NCI-H460 (cell line): ENCODE data around the gene RRAS2. TPM values are rescaled to one million over a fixed set of nuclear protein-coding genes. Genes with fewer than 3 reads are reported as not detected.
"Not testable (repeated sequence)": the region's sequence is repeated elsewhere in the genome, so short reads cannot be mapped to it uniquely, and the experiment has no call there.

Experiments used
- DNase-seq: peaks from one replicate; pipeline ENCODE4 v3.0.0-alpha.2; 2016; ENCODE audit warnings: low read depth; ENCODE audit errors: extremely low read depth
- total RNA-seq: library from RNA; depleted of rRNA; stranded (reverse); fragments of >200 nt; shearing (Covaris generic); gene quantifications from 2 replicates; pipeline ENCODE4 v1.2.3, GENCODE V29; 2014

The RRAS2 gene
- total RNA-seq, 1 experiment from 2014 or later, result 42.1 TPM

DNA sequence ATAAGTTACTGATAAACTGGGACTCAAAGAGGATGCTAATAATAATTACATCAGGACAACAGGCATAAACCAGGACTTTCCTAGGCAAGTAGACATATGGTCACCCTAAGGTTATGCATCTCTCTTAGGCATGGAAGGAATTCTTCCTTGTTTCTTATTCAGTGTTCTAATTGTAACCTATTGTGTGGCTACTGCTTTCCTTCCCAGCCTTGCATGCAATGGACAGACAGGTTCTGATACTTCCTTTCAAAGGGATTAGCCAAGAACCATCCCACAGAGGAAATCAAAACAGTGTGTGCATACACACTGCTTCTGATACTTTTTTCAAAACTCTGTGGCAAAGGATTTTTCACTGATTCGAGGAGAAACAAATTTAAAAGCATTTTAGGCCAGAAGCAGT, 48.3 kb downstream of the RRAS2 start:
- no peak for DNase-seq

DNA sequence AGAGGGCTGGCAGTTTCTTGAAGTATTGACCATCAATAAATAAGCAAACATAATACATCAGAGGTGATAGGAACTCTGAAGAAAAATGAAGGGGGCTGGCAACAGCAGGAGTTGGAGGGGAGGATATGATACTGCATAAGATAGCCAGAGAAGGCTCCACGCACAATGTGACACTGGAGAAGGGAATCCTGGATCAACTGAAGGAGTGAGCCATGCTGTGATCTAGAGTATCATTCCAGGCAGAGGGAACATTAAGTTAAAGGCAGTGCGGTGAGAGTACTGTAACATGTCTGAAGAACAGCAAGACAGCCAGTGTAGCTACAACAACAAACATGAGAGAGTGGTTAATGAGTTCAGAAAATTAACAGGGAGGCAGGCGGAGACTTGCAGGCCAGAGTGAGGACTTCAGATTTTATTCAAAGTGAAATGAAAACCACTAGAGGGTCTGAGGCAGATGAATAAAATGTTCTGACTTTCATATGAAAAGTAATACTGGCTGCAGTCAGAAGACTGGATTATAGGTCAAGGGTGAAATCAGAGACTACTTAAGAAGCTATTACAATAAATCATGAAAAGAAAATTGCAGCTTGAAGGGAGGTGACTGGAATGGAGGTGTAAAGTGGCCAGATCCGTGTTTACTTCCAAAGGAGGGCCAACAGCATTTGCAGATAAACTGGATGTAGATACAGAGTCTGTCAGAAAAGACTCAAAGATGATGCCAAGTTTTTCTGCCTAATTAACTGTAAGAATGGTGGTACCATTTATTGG, 49.4 kb downstream of the RRAS2 start:
- DNase-seq, result no peak

DNA sequence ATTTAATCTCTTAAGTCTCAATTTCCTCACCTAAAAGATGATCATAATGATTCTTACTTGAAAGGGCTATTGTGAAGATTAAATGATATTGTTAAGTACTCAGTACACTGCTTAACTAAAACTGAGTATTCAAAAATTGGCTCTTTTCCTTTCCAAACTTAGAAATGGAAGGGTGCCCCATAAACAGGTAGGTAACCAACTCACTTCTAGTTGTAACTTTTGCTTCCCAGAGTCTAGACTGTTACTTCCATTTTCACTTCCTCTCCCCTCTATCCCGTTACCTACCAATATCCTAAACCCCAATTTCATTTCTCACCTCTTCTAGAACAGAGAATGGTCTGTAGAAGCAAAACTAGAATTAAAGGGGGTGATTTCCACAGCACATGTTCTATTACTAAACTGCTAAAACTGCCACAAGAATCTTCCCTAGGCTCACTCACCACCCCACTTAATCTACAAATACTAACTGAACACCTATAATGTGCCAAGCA, 50.0 kb downstream of the RRAS2 start:
- no peak for DNase-seq

DNA sequence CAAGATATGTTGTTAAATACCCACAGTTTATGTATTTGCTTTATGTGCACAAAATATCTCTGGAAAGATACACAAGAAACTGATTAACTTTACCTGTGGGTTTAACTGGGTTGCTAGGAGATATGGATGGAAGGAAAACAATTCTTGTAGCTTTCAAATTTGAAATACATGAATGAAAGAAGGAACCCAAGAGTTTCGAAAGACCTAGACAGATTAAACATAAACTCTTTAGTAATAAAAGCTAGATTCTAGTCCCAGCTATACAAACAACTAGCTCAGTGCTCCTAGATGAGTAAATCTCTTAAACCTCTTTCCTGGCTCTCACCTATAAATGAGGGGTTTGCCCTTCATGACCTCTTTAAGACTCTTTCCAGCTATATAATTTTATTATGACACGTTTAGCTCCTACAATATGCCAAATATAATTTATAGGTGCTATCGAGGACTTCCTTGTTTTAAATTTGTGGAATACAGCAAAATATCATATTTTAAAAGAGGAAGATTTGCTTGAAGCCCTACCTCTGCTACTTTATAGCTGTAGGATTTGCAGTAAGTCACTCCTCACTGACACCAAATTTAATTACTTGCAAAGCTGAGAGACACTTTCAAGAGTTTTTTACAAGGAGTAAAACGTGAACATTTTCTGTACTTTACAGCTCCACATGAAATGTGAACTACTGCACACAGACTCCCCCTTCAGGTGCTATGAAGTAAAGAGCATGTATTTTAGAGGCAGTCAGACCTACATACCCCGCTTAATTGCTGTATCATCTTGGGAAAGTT, 50.7 kb downstream of the RRAS2 start:
- DNase-seq, result peak; percentile 31

GRCh38 chr11:14306481-14306880, 52.5 kb downstream of the RRAS2 start:
- DNase-seq, result no peak

GRCh38 chr11:14305649-14306048, 53.3 kb downstream of the RRAS2 start:
- no peak for DNase-seq

DNA sequence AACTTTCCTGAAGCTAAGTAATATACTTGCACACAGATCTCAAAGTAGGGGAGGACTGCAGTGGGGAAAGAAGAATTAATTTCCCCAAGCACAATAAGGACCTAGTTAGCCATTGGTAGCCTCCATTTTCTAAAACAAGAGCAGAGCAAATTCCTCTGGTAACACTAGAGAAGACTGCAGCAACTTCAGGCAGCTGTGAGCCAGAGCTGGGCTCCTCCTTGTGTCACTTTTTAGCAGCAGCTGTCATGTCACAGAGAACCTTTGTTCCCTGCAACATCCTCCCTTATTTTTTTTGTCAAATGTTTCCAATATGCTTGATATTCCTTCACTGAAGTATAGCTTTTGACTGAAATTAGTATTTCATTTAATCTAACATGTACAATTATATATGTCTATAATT, 54.4 kb downstream of the RRAS2 start:
- no peak for DNase-seq

DNA sequence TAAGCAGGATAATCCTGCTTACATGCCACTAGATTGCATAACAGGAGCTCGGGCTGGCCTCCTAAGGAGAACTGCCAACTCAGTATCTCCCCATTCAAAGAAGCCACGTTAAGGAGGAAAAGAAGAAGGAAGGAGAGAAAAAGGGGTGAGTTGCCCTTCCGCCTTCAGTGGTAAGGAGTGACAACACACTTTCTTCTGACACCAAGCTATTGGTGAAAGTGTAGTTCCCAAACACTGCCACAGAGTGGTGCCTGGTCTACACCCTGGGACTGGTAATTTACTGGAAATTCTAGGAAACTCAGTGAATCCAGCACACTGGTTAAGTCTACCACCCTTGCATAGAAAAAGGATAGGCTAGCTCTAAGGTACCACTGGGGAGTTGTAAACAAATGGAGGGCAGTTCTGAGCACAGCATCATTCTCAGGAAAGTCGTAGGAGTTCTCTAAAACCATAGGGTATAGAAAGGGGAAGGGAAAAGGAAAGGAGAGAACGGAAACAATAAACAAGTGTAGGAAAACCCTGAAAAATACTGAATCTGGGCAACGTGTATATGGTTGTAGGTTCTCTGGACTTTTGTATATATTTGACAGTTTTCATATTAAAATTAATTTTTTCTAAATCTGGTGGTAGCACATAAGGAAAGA, 58.2 kb downstream of the RRAS2 start:
- peak; percentile 52 for DNase-seq

GRCh38 chr11:14299921-14300320, 59.1 kb downstream of the RRAS2 start:
- DNase-seq, result no peak

DNA sequence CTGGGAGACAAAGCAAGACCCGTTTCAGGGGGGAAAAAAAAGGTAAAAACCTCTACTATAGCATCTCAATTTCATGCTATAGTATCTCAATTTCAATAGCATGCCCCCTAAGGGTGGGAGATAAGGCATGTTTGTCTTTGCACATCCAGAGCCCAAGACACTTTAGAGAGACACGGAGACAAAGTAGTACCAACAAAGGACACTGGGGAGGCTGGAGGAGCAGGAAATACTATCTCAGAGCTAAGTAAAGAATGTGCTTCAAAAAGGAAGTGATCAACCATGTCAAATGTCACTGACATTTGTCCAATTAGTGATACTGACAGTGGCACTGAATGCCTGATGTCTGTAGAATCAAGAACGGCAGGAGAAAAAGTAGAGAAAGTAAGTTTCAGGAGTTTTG, 68.6 kb downstream of the RRAS2 start:
- no peak for DNase-seq

DNA sequence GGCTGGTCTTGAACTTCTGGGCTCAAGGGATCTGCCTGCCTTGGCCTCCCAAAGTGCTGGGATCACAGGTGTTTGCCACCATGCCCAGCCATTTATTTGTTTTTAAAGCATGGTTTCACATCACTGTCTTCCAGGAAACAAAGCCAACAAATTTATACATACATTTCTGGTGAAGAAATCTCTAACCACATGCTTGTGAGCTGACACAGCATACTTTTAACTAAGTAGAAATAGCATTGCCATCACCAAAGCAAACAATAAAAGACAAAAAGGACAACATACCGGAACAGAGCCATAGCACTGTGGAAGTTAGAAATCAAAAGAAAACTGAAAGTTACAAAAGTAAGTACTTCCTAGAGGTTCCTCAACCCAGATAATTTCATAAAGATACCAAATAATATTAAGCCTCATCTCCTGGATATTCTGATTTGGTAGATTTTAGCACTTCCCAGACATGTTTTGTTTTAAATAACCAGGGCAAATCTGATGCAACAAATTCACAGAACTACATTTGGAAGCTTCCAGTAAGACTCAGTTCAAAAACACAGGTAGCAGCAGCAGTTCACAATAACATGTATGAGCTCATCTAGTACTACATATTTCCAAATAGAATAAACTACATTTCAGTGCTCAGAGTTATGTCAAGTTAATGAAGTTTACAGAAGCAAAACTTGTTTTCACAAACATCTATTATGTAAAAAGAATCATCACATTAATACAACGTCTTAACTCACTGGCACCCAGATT, 70.6 kb downstream of the RRAS2 start:
- no peak for DNase-seq

DNA sequence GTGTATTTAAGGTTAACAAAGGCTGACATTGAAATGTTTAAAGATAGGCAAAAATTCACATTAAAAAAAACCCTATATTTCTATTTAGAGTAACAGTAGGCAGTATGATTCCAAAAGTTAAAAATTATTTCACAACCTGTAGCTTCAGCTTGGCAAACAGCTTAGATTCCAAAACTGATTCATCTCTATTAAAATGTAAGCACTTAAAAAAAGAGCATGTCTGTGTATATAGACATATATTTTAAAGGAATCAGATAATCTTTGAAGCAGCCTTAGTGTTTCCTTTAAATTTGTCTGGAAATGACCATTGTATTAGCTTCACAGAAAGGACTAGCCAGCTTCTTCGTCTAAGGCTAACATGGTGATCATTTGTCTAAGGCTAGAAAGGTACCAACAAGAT, 80.1 kb downstream of the RRAS2 start:
- not testable (repeated sequence) for DNase-seq

GRCh38 chr11:14275076-14275475, 83.9 kb downstream of the RRAS2 start:
- no peak for DNase-seq

DNA sequence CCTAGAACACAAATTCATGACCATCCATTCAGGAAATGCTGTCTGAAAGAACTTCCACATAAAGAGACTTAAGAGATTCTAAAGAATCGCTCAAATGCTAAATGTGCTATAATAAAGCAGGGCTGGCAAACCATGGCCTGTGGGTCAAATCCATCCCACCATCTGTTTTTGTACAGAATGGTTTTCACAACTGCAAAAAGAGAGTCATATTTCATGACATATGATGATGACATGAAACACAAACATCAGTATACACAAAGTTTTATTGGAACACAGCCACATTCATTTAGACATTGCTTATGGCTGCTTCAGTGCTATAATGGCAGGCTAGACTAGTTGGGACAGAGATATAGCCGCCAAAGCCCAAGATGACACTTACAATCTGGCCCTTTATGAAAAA, 85.1 kb downstream of the RRAS2 start:
- no peak for DNase-seq

DNA sequence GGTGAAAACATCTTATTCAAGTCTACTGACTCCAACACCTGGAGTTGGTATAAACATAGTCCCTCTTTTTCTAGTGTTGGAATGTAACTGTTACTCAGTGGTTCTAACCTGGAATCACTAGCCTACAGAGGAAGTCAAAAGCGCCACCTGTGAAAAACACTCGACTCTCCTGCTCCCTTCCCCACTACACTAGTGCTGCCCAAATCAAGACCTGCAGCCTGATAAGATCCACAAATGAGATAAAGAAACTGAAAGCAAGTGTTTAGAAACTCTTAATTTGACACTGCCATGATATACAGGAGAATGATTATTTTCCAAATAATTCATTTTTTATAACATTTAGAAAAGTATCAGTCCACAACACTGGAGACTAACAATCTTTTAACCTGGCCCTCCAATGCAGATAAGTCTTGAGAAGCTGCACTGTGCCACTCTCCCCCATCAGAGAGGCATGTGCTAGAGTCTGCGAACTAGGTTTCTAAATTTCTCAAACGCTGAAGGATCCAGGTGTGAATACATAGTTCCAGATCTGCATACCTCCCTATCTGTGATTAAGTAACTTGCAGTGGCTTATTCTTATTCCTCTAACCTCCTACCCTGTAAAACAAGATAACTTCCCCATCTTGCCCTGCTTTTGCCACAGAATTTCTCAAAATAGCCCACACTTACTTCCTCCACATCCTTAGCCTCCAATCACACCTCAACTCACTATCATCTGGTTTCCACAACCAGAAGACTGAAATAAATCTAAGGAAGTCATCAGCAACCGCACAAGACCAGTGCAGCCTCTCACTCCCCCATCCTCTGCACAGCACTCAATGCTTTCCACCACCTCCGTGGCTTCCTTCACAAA, 88.1 kb downstream of the RRAS2 start:
- no peak for DNase-seq

- DNase-seq, result no peak
These were observed 89.0 kb downstream of the RRAS2 start for GRCh38 chr11:14269692-14270573.

GRCh38 chr11:14267861-14268635, 90.9 kb downstream of the RRAS2 start:
- no peak for DNase-seq

- no peak for DNase-seq
These were observed 92.4 kb downstream of the RRAS2 start for GRCh38 chr11:14266622-14267021.
